SK-N-SH (cell line): ENCODE results near the gene CTBP1. TPM values are rescaled to one million over a fixed set of nuclear protein-coding genes. Genes with fewer than 3 reads are reported as not detected.

Experiments
- CTCF ChIA-PET: fragments of 300-600, 350-600 bp; formaldehyde crosslinking; extraction: SDS; loops from one replicate; lab custom pipeline; 2021; lab: Yijun Ruan, JAX
- POLR2A ChIA-PET: fragments of 350-600 bp; sonication (Branson Sonifier 250); formaldehyde crosslinking; extraction: SDS; loops from one replicate; lab custom pipeline; 2020; ENCODE audit warnings: antibody characterized with exemption, inconsistent platforms; lab: Yijun Ruan, JAX
- DNase-seq: peaks from one replicate; pipeline ENCODE4 v3.0.0; 2012
- H2AFZ ChIP-seq: fragments of 200-600 bp; sonication (generic); 2 replicates; pipeline ENCODE4 v1.8.1; 2016; ENCODE audit warnings: antibody characterized with exemption, mild to moderate bottlenecking, low read depth
- H3F3A ChIP-seq: fragments of 200-600 bp; sonication (generic); replicated peaks from 2 replicates; pipeline ENCODE3; 2016; ENCODE audit warnings: antibody characterized with exemption, mild to moderate bottlenecking; ENCODE audit not compliant: insufficient read depth
- H3K27ac ChIP-seq, 2 experiments: fragments of 200-500 bp in 1 of 2; fragments of 200-600 bp in 1 of 2; sonication (Bioruptor generic) in 1 of 2; sonication (generic), shearing (Covaris generic) in 1 of 2; 2 replicates each; pipeline versions ENCODE4 v1.5.1 to v1.6.1; 2014 to 2016; ENCODE audit warnings: low read depth in 2 of 2, inconsistent platforms in 1 of 2, low read length in 1 of 2, mild to moderate bottlenecking in 1 of 2, mixed read lengths in 1 of 2
- H3K27me3 ChIP-seq: fragments of 200-600 bp; sonication (generic), shearing (Covaris generic); 2 replicates; pipeline ENCODE4 v1.6.1; 2016; ENCODE audit warnings: mixed run types; ENCODE audit not compliant: insufficient read depth
- H3K36me3 ChIP-seq, 2 experiments: fragments of 200-500 bp in 1 of 2; fragments of 200-600 bp in 1 of 2; sonication (Bioruptor generic) in 1 of 2; sonication (generic) in 1 of 2; replicated peaks in 1 of 2; 2 replicates each; pipeline versions ENCODE3 to v1.5.1; 2014 to 2016; ENCODE audit warnings: low read length in 1 of 2, mild to moderate bottlenecking in 1 of 2; ENCODE audit not compliant: insufficient read depth in 2 of 2, control insufficient read depth in 1 of 2
- H3K4me1 ChIP-seq, 2 experiments: fragments of 200-500 bp in 1 of 2; fragments of 200-600 bp in 1 of 2; sonication (Bioruptor generic) in 1 of 2; sonication (generic), shearing (Covaris generic) in 1 of 2; 2 replicates each; pipeline versions ENCODE4 v1.5.1 to v1.6.1; 2014 to 2016; ENCODE audit warnings: low read depth in 1 of 2, low read length in 1 of 2, mixed run types in 1 of 2; ENCODE audit not compliant: insufficient read depth in 2 of 2, control insufficient read depth in 1 of 2
- H3K4me2 ChIP-seq: fragments of 200-600 bp; sonication (generic), shearing (Covaris generic); 2 replicates; pipeline ENCODE4 v1.6.1; 2017; ENCODE audit warnings: mixed run types
- H3K4me3 ChIP-seq, 2 experiments: fragments of 200-500 bp in 1 of 2; fragments of 200-600 bp in 1 of 2; sonication (Bioruptor generic) in 1 of 2; sonication (generic), shearing (Covaris generic) in 1 of 2; 2 replicates each; pipeline versions ENCODE4 v1.5.1 to v1.8.1; 2014 to 2016; ENCODE audit warnings: low read depth in 2 of 2, inconsistent platforms in 1 of 2, low read length in 1 of 2, mild to moderate bottlenecking in 1 of 2, mixed read lengths in 1 of 2, moderate library complexity in 1 of 2
- H3K79me2 ChIP-seq: fragments of 200-600 bp; sonication (generic); 2 replicates; pipeline ENCODE4 v1.8.1; 2017; ENCODE audit warnings: mild to moderate bottlenecking; ENCODE audit not compliant: insufficient read depth
- H3K9ac ChIP-seq: fragments of 200-600 bp; sonication (generic); 2 replicates; pipeline ENCODE4 v1.6.1; 2017; ENCODE audit warnings: mixed run types
- H3K9me2 ChIP-seq: fragments of 200-600 bp; sonication (generic); 2 replicates; pipeline ENCODE4 v1.6.1; 2017; ENCODE audit warnings: mixed run types
- H3K9me3 ChIP-seq: fragments of 200-600 bp; sonication (generic); 2 replicates; pipeline ENCODE4 v1.6.1; 2017; ENCODE audit warnings: mixed run types, mild to moderate bottlenecking, moderate library complexity
- H4K20me1 ChIP-seq: fragments of 200-600 bp; sonication (generic); 2 replicates; pipeline ENCODE4 v1.6.1; 2017; ENCODE audit warnings: mild to moderate bottlenecking, mixed run types; ENCODE audit not compliant: insufficient read depth
- CHD2 ChIP-seq: fragments of 150-350 bp; IDR thresholded peaks from 2 replicates; pipeline ENCODE4 v1.6.1; 2018; ENCODE audit warnings: low read length; ENCODE audit not compliant: partially characterized antibody
- CTCF ChIP-seq: fragments of 200-600 bp; sonication (generic); IDR thresholded peaks from 2 replicates; pipeline ENCODE4 v1.6.1; 2017; ENCODE audit warnings: antibody characterized with exemption, mild to moderate bottlenecking, moderate library complexity
- EZH2phosphoT487 ChIP-seq: fragments of 200-600 bp; sonication (generic); IDR thresholded peaks from 2 replicates; pipeline ENCODE4 v1.6.1; 2017; ENCODE audit warnings: low read depth, mixed run types, mild to moderate bottlenecking, antibody characterized with exemption, moderate library complexity, borderline replicate concordance
- FOXJ3 ChIP-seq: sonication (generic); formaldehyde crosslinking; IDR thresholded peaks from 2 replicates; pipeline ENCODE4 v1.5.1; 2020; ENCODE audit warnings: mild to moderate bottlenecking, missing genetic modification reagents
- FOXM1 ChIP-seq: IDR thresholded peaks from 2 replicates; pipeline ENCODE4 v1.4.0; 2012; ENCODE audit warnings: low read depth, mild to moderate bottlenecking
- MEF2A ChIP-seq: IDR thresholded peaks from 2 replicates; pipeline ENCODE4 v1.4.0; 2012; ENCODE audit warnings: low read depth, borderline replicate concordance
- NFIC ChIP-seq: IDR thresholded peaks from 2 replicates; pipeline ENCODE4 v1.4.0; 2012; ENCODE audit warnings: borderline replicate concordance
- PBX3 ChIP-seq: IDR thresholded peaks from 2 replicates; pipeline ENCODE4; 2012
- RFX5 ChIP-seq: IDR thresholded peaks from 2 replicates; pipeline ENCODE4 v1.6.1; 2012; ENCODE audit warnings: mild to moderate bottlenecking, improper control_type of control experiment, low read length
- SIN3A ChIP-seq: IDR thresholded peaks from 2 replicates; pipeline ENCODE4 v1.6.1; 2012; ENCODE audit warnings: low read depth, mild to moderate bottlenecking, low read length, moderate library complexity, borderline replicate concordance
- SMC3 ChIP-seq: IDR thresholded peaks from 2 replicates; pipeline ENCODE4 v1.6.1; 2012; ENCODE audit warnings: low read depth, low read length, improper control_type of control experiment
- TAF1 ChIP-seq: IDR thresholded peaks from 2 replicates; pipeline ENCODE4 v1.6.1; 2012; ENCODE audit warnings: low read depth, mild to moderate bottlenecking, low read length, moderate library complexity, borderline replicate concordance
- TEAD4 ChIP-seq: IDR thresholded peaks from 2 replicates; pipeline ENCODE4 v1.4.0; 2012; ENCODE audit warnings: mild to moderate bottlenecking, borderline replicate concordance; ENCODE audit not compliant: insufficient read depth
- USF1 ChIP-seq: IDR thresholded peaks from 2 replicates; pipeline ENCODE4 v1.4.0; 2012; ENCODE audit warnings: low read depth, borderline replicate concordance
- ZBTB33 ChIP-seq: IDR thresholded peaks from 2 replicates; pipeline ENCODE4 v1.4.0; 2012; ENCODE audit warnings: low read depth, borderline replicate concordance
- WGBS: methylation state at CpG from one replicate; pipeline ENCODE4 v1.1.6; 2017; ENCODE audit warnings: low lambda C conversion rate; 5-methylcytosine and 5-hydroxymethylcytosine counted together
- polyA plus RNA-seq, 3 experiments: library from polyadenylated mRNA; depleted of rRNA; stranded (reverse); fragments of >200 nt; gene quantifications; 2 replicates each; pipeline ENCODE4 v1.2.3, GENCODE V29; 2012

The CTBP1 gene
- polyA plus RNA-seq, 1 of the 3 experiments (the other 2 are of a cell fraction), result 183 TPM

GRCh38 chr4:1230971-1231636, 17.8 kb downstream of the CTBP1 start:
- WGBS, result 99% methylated on average over 10 of the region's 20 CpGs
- Histone ChIP-seq H3K9ac (no peak overlapping the region), H4K20me1 (peaks cover 20% of the 10 kb centered on the region; the same call in 1 of the 2 replicates), H2AFZ (no peak overlapping the region), H3K4me2 (no peak overlapping the region), H3K9me3 (no peaks in the 10 kb centered on the region), H3F3A (no peaks in the 10 kb centered on the region), H3K36me3 (peaks cover 11 to 84% of the 10 kb centered on the region in 2 experiments), H3K4me3 (no peak overlapping the region), H3K4me1 (peaks cover 0 to 30% of the 10 kb centered on the region in 2 experiments; a peak in 1 of 4 replicates), H3K27me3 (no peaks in the 10 kb centered on the region), H3K79me2 (peaks cover 17% of the 10 kb centered on the region), H3K9me2 (no peaks in the 10 kb centered on the region), H3K27ac (no peak overlapping the region; a peak in 1 of 4 replicates)
- TF ChIP-seq RFX5, result no peak
- no peak for TF ChIP-seq CHD2
- TF ChIP-seq USF1, result no peak
- no peak for TF ChIP-seq EZH2phosphoT487
- TF ChIP-seq ZBTB33, result no peak
- TF ChIP-seq TAF1, result no peak
- no peak for TF ChIP-seq SIN3A
- no peak for TF ChIP-seq PBX3
- TF ChIP-seq NFIC, result no peak
- no peak for TF ChIP-seq CTCF
- TF ChIP-seq FOXM1, result no peak
- TF ChIP-seq FOXJ3 (CRISPR knock-in tag), result no peak
- TF ChIP-seq MEF2A, result no peak
- no peak for TF ChIP-seq TEAD4
- TF ChIP-seq SMC3, result no peak
- POLR2A ChIA-PET, result no interaction called here
- CTCF ChIA-PET, result interaction anchor here (1.2 kb wide), 1 partner anchor 64 kb away, joined by 3 read pairs; no protein-coding TSS in a partner anchor
- DNase-seq, result no peak
